Measurements from ENCODE around the gene TEX51.

Gene TEX51

GRCh38 chr2:126915903-126916302 is 17.2 kb downstream of the TEX51 start:
- no peak for DNase-seq

- no peak for DNase-seq
Observed at GRCh38 chr2:126916744-126917143, 18.1 kb downstream of the TEX51 start.

- DNase-seq: no peak
Observed at GRCh38 chr2:126921066-126921465, 22.4 kb downstream of the TEX51 start.

DNA sequence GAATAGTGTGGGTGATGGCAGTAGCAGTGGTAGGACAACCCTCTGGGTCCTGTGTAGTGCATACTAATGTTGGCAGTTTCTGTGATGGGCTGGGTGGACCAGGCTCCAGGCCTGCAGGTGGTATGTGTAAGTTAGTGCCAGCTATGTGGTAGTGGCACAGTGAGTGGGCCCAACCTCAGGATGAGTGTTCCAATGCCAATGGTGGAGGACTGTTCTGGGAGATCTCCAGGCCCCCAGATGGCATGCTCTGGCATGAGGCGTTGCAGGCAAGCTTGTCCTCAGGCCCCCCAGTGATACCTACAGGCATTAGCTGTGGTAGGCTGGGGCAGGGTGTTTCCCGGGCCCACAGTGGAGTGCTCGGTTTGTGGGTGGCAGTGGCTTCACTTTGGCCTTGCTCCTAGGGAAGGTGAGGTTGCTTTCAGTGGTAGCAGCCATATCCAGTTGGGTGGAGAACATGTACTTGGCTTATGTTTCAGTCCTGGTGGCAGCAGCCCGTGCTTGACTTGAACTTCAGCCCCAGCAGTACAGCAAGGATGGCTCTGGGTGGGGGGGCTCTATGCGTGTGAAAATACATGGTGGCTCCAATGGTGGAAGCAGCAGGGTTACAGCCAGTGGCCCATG is 32.4 kb downstream of the TEX51 start:
- no peak for DNase-seq

DNA sequence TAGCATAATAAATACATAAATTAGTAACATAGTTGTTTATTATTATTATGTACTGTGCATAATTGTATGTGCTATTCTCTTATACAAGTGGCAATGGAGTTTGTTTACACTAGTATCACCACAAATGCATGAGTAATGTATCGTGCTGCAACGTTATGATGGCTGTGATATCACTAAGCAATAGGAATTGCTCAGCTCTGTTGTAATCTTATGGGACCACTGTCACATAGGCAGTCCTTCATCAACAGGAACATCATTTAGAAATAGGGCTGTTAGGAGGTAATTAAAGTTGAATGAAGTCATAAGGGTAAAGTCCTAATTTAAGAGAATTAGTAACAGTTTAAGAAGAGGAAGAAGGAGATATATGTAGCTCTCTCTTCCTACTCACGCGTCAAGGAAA is 33.8 kb downstream of the TEX51 start:
- no peak for DNase-seq

DNA sequence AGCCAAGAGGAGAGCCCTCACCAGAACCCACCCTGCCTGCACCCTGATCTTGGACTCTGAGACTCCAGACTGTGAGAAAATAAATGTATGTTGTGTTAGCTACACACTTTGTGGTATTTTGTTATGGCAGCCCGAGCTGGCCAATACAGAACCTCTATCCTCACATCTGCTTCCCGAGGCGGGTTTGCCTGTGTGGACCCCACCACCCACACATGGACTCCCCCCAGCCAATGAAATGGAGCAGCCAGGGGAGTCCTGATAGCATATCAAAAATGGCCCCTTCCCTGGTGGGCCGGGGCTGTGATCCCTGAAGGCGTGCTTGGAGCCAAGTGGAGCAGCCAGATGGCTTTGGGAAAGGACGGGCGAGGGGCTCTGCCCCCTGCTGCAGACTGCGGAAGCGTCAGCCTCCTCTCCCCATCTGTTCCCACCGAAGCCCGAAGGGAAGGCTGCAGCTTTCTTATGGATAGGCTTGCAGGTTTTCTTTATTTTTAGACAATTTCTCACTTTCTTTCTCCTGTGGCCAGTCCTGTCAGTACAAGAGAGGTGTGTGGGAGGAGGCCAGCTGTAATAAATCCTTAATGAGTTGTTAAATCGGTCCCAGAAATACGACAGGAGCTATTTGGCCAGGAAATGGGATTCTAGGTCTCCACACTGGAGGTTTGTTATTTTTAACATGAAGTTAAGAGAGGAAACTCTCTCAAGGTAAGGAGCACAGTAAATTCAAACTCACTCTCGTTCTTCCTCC is 34.4 kb downstream of the TEX51 start:
- no peak for DNase-seq

DNA sequence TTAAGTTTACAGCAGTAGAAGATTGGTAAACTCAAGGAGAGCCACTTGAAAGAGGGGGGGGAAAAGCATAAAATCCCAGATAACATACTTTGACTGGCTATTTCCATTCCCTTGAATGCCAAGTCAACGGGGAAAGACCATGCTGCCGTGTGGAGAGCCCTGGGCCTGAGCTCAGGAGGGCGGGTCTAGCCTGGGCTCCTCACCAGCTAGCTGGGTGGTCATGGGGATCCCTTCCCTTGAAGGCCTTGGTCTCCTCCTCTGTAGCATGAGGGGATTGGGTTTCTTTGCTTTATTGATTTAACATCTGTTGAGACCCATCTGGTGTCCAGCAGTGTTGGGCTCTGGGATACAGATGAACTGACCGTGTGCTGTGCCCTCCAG is 35.0 kb downstream of the TEX51 start:
- no peak for DNase-seq

DNA sequence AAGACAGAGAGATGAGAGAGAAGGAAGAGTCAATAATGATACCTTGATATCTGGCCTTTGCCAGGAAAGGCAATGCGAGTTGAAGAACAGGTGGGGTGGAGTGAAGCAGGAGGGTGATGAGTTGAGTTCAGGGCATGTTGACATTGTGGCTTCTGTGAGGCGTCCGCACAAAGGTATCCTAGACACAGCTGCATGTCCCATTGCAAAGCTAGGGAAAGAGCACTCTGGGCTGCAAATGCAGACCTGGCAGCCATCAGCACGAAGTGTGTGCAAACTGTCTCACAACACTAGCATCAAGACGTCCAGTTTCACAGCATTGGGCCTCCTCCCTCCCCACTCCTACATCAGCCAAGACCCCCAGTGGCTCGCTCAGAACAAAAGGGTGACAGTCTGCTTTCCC is 36.1 kb downstream of the TEX51 start:
- DNase-seq: no peak

- no peak for DNase-seq
Observed at GRCh38 chr2:126935774-126936173, 37.1 kb downstream of the TEX51 start.

DNA sequence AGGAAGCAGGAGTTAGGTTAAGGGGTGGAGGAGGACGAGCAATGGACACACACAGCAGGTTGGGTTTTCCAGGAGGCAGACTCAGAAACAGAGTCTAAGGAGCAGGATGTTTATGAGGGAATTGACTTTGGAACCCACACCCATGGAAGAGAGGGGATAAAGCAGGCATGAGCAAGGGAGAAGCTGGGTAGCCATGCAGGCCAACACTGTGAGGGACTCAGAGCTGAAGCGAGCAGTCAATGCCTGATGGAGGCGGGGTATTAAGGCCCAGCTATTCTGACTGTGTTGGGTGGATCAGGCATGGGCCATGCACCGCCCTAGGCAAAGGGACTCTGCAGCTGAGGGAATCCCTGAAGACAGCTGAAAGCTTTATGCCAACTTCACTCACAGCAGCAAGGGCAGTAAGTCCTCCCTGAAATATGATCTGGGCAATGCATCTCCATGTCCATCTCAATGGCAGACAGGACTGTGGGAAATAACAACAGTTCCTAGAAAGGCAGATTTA is 37.6 kb downstream of the TEX51 start:
- no peak for DNase-seq

DNA sequence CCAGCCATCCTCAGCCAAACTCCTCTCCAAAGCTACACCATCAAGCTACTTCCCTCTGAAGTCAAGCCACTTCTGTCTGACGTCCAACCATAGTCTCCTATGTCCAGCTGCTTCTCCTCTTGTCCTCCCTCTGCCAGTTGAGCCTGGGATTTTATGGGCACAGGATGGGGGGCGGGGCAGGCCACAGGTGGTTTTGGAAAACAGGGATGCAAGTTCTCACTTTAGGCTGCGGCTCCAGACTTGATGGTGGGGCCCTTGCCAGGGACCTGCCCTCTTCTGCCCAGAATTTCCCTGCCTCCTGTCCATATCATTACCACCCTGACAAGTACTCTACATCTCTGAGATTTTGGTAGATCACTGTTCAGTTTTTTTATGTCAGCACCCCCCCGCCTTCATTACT is 41.6 kb downstream of the TEX51 start:
- no peak for DNase-seq

DNA sequence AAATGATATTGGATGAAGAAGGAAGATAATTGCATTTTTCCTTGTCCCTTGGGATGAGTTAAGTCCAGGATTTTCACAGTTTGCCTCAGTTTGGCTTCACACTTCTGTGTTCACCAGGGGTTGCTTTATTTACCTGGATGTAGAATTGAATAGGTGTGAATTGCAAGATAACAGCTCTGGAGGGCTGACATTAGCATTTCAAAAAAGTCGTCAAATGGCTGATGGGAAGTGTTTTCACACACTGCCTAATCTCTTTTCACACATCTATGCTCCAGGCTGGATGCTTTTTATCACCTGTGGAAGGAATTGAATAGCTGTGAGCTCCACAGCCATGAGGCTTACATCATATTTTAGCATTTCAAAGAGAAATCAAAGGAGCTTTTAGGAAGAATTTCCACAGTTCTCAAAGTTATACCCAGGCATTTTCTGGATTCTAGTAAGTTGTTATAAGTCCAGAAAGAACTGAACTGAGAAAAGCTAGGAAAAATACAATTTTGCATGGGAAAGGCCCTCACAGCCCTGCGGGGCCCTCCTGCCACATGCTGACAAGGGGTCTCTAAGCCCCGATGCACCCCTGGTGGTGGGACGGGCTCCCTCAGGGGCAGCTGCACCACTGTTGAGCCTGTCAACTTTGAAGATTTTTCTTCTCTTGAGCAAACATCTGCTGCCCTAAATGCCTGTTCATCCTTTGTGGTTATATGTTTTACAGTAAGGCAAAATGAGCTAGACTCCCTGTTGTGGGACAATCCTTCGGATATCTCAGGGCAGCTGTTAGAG is 43.9 kb downstream of the TEX51 start:
- no peak for DNase-seq

DNA sequence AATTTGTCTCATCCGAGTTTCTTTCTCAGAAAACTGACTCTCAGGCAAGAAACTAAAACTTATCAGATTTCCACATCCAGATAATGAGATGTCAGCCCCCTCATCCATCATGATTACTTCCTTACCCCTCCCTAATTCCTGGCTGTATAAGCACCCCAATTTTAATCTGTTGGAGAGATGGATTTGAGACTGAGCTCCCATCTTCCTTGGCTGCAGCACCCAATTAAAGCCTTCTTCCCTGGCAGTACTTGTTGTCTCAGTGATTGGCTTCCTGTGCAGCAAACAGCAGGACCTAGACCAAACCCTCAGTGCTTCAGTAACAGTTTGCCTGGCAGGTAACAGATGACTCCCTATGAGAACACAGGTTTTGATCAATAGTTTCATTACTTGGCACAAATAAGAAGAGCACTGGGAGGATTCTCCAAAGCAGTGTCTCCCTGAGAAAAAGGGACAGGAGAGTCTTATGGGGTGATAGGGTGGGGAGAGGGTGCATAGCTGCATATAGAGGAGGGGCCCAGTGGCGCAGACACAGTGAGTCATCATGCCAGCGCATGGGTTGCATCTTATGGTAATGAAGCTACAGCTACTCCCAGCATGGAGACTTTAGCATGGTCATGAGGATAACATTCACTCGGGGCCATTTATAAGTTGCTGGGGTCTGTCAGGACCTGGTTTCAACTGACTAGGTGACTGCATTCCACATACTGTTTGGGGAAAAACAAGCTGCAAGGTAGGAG is 45.1 kb downstream of the TEX51 start:
- DNase-seq: no peak

DNA sequence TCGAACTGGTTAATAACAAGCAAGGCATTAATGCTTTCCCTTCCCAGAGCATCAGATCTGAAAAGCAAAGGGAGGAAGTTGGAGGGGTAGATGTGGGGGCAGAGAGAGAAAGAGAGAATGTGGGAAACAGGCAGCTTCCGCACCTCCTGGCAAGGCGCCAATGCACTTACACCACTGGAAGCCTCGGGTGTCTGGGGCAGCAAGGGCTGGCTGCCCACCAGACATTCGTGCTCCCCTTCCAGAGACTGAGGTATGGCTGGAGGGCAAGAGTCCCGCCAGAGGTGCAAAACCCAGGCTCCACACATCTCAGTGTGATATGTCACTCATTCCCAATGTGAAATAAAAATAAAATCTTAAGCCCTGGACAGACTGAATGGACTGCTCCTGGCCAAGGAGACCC is 46.4 kb downstream of the TEX51 start:
- DNase-seq: no peak

DNA sequence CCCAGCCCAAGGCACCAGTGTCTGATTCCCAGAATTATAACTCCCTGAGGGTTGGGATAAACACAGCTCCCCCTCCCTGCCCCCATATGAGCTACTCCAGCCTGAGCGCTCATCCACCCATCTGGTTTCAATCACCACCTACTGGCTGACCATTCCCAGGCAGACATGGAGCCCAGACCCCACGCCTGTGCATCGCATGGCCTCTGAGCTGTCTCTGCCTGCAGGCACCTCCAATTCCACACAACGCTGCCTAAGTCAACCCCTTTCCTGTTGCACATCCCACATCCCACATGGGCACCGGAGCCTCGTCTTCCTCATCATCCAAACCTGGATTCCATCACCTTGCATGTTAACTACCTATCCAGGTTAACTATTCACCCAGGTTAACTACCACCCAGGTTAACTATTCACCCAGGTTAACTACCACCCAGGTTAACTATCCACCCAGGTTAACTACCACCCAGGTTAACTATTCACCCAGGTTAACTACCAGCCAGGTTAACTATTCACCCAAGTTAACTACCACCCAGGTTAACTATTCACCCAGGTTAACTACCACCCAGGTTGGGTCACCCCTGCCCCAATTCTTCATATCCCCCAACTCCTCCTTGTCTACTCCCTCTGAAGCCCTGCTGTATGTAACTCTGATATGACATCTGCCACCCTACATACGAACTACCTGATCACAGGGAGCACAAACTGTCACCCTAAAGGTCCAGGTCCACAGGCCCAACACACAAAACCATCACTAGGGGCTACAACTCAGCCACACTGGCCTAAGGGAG is 47.8 kb downstream of the TEX51 start:
- no peak for DNase-seq

DNA sequence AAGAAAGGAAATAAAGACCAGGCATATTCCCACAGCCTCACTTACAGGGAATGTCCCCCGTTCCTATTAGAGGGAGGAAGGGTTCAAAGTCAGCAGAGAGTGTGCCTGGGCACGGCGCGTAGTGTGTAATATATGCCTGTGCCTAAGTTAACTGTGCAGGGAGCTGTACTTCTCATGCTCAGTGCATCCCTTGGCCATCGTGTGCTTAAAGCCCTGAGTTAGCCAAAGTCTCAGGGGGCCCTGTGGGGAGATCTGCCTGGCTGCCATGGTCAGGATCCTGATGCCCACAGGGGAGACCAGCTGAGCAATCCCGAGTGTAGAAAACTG is 48.4 kb downstream of the TEX51 start:
- no peak for DNase-seq

DNA sequence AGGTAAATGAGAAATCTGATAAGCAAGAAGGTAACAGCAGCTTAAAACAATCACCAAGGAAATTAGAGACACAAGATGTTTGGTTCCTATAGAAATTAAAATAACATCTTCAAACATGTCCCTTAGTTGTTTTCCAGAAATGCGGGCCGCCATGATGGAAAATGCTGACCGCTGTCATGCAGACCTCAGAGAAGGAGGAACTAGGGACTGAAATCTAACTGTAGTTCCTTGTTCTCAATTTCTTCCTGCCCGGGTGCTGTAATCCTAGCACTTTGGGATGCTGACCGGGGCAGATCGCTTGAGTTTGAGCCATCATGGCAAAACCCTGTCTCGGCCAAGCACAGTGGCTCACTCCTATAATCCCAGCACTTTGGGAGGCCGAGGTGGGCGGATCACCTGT is 51.1 kb downstream of the TEX51 start:
- DNase-seq: no peak

DNA sequence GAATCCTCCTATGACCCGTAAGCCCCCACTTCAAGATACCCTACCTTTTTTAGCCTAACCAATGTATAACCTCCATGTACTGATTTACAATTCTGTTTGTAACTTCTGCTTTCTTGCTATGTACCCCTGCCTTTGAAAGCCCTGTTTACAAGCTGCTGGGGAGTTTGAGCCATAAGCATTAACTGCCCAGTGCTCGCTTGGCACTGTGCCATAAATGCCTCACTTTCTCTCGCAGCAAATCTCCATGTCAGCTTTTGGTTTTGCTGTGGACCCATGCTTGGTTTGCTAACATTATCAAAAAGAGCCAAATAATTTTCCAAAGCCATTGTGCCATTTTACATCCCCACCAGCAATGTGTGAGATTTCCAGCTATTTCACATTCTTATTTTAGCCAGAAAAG is 51.8 kb downstream of the TEX51 start:
- DNase-seq: no peak
